SK-N-SH treated with all-trans-retinoic acid at 6 μM for 48 hours (cell line): ENCODE data around the gene L1TD1.

Experiments used
- CSDC2 ChIP-seq: fragments of 250-450 bp; sonication (Bioruptor Pico); IDR thresholded peaks from 2 replicates; pipeline ENCODE4 v1.5.0; 2020; ENCODE audit warnings: mild to moderate bottlenecking, moderate library complexity
- ESRRG ChIP-seq: fragments of 250-450 bp; sonication (Bioruptor Pico); IDR thresholded peaks from 2 replicates; pipeline ENCODE4 v1.6.1; 2021; ENCODE audit warnings: mild to moderate bottlenecking
- GLIS3 ChIP-seq: fragments of 250-450 bp; sonication (Bioruptor Pico); IDR thresholded peaks from 2 replicates; pipeline ENCODE4 v1.5.0; 2020; ENCODE audit warnings: mild to moderate bottlenecking, moderate library complexity
- PATZ1 ChIP-seq: fragments of 250-450 bp; sonication (Bioruptor Pico); IDR thresholded peaks from 2 replicates; pipeline ENCODE4 v1.8.0; 2020; ENCODE audit warnings: mild to moderate bottlenecking, moderate library complexity, borderline replicate concordance
- RARB ChIP-seq: fragments of 250-450 bp; sonication (Bioruptor Pico); IDR thresholded peaks from 2 replicates; pipeline ENCODE4 v1.8.0; 2021; ENCODE audit warnings: mild to moderate bottlenecking, moderate library complexity
- TSHZ2 ChIP-seq: fragments of 250-450 bp; sonication (Bioruptor Pico); IDR thresholded peaks from 2 replicates; pipeline ENCODE4 v1.5.0; 2020; ENCODE audit warnings: mild to moderate bottlenecking, moderate library complexity
- ZFP3 ChIP-seq: fragments of 250-450 bp; sonication (Bioruptor Pico); IDR thresholded peaks from 2 replicates; pipeline ENCODE4 v1.5.0; 2020; ENCODE audit warnings: mild to moderate bottlenecking, moderate library complexity
- ZNF565 ChIP-seq: fragments of 450-650 bp; formaldehyde crosslinking; conservative IDR thresholded peaks from 2 replicates; pipeline ENCODE4 v1.5.0; 2020; ENCODE audit warnings: low read depth, mild to moderate bottlenecking, moderate library complexity
- ZNF70 ChIP-seq: fragments of 450-650 bp; formaldehyde crosslinking; IDR thresholded peaks from 2 replicates; pipeline ENCODE4 v1.5.0; 2020; ENCODE audit warnings: mild to moderate bottlenecking, moderate library complexity

- no peak for TF ChIP-seq GLIS3 (CRISPR knock-in tag)
- TF ChIP-seq PATZ1 (CRISPR knock-in tag): no peak
- TF ChIP-seq ZNF70 (CRISPR knock-in tag): no peak
- TF ChIP-seq ZFP3 (CRISPR knock-in tag): no peak
- no peak for TF ChIP-seq TSHZ2 (CRISPR knock-in tag)
- no peak for TF ChIP-seq CSDC2
- no peak for TF ChIP-seq ZNF565
- no peak for TF ChIP-seq ESRRG (CRISPR knock-in tag)
- no peak for TF ChIP-seq RARB (CRISPR knock-in tag)
Measured at GRCh38 chr1:62177621-62178020, 17.0 kb upstream of the L1TD1 start.
